ENCODE data around the gene GALNTL6. TPM values are rescaled to one million over a fixed set of nuclear protein-coding genes. Genes with fewer than 3 reads are reported as not detected.

GALNTL6 gene
- total and polyA plus RNA-seq, 3 donors from 2014 or later = 2.9 to 6.2 (median 4.9) TPM

- H3K4me1 ChIP-seq = no peaks in the 10 kb centered on the region
- whole genome bisulfite sequencing, 2 donors = 75 to 77% methylated on average over 1 of the region's 1 CpG
- DNase-seq = no peak
- H3K27me3 ChIP-seq = no peaks in the 10 kb centered on the region
- no peak overlapping the region for H3K27ac ChIP-seq
- no peak for TF ChIP-seq POLR2A (IDR thresholded peaks at IDR 0.05)
- TF ChIP-seq, protein P1, sequence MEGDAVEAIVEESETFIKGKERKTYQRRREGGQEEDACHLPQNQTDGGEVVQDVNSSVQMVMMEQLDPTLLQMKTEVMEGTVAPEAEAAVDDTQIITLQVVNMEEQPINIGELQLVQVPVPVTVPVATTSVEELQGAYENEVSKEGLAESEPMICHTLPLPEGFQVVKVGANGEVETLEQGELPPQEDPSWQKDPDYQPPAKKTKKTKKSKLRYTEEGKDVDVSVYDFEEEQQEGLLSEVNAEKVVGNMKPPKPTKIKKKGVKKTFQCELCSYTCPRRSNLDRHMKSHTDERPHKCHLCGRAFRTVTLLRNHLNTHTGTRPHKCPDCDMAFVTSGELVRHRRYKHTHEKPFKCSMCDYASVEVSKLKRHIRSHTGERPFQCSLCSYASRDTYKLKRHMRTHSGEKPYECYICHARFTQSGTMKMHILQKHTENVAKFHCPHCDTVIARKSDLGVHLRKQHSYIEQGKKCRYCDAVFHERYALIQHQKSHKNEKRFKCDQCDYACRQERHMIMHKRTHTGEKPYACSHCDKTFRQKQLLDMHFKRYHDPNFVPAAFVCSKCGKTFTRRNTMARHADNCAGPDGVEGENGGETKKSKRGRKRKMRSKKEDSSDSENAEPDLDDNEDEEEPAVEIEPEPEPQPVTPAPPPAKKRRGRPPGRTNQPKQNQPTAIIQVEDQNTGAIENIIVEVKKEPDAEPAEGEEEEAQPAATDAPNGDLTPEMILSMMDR (IDR thresholded peaks at IDR 0.05) = no peak
- intact Hi-C loops (cut with DNase I; ENCODE audit: low total_unique reads) = no loop called here
- no peaks in the 10 kb centered on the region for H3K36me3 ChIP-seq (ENCODE audit: low read depth, missing control alignments)
- H3K4me3 ChIP-seq = no peak overlapping the region
- H3K9me3 ChIP-seq = no peaks in the 10 kb centered on the region
Observed at GRCh38 chr4:171993247-171993646, 180.0 kb downstream of the GALNTL6 start.

DNA sequence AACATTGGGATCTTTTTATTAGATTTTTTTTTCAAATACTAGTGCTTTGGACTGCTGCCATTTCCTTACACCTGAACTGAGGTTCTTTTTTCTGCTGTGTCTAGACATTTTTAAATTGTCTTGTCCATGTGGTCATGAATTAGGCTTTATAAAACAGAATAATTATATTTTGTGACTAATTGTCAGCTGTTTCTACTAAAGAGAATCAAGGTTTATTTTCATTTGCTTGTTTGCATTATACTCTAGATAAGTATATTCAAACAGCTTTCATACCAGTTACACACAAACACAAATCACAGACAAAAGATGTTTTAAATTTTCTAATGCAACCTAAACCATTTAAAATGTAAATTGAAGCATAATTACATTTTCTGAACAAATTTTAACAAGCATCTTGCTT lies 194.7 kb downstream of the GALNTL6 start:
- H3K9me3 ChIP-seq = no peaks in the 10 kb centered on the region
- intact Hi-C loops (cut with DNase I; ENCODE audit: low total_unique reads) = no loop called here
- DNase-seq = no peak
- no peaks in the 10 kb centered on the region for H3K36me3 ChIP-seq (ENCODE audit: low read depth, missing control alignments)
- no peak for TF ChIP-seq POLR2A (IDR thresholded peaks at IDR 0.05)
- no peaks in the 10 kb centered on the region for H3K4me1 ChIP-seq
- H3K27ac ChIP-seq = no peak overlapping the region
- H3K4me3 ChIP-seq = no peak overlapping the region
- H3K27me3 ChIP-seq = no peaks in the 10 kb centered on the region

- H3K4me1 ChIP-seq = no peaks in the 10 kb centered on the region
- H3K4me3 ChIP-seq = no peak overlapping the region
- 79 to 90% methylated on average over 3 of the region's 3 CpGs for WGBS, 2 donors
- no peak overlapping the region for H3K27ac ChIP-seq
- TF ChIP-seq POLR2A (IDR thresholded peaks at IDR 0.05) = no peak
- TF ChIP-seq, protein P1 (IDR thresholded peaks at IDR 0.05) = no peak
- no peak for DNase-seq
- intact Hi-C loops (cut with DNase I; ENCODE audit: low total_unique reads) = no loop called here
- no peaks in the 10 kb centered on the region for H3K27me3 ChIP-seq
- H3K9me3 ChIP-seq = no peaks in the 10 kb centered on the region
- no peaks in the 10 kb centered on the region for H3K36me3 ChIP-seq (ENCODE audit: low read depth, missing control alignments)
Observed at GRCh38 chr4:172009446-172010230, 196.4 kb downstream of the GALNTL6 start.

DNA sequence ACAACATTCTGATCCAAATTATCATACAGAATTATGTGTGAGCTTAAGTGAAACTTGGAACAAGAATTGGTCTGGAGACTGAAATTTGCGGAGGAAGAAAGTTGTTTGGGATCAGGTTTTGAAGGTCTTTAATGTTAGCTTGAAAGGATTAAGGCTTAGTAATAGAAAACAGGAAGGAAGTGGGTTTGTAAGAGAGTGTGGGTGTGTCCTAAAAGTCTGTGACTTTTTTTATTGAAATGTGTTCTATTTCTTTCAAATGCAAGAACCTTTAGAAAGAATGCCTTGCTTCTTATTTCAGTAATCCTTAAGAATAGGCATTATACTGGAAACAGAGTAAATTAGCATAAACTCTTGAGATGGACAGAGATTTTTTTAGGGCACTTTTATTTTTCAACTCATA lies 198.0 kb downstream of the GALNTL6 start:
- Histone ChIP-seq H3K27me3 (no peaks in the 10 kb centered on the region), H3K36me3 (ENCODE audit: low read depth, missing control alignments) (no peaks in the 10 kb centered on the region), H3K9me3 (no peaks in the 10 kb centered on the region), H3K27ac (no peak overlapping the region), H3K4me3 (no peak overlapping the region), H3K4me1 (no peaks in the 10 kb centered on the region)
- no peak for TF ChIP-seq POLR2A (IDR thresholded peaks at IDR 0.05)
- TF ChIP-seq, protein P1 (IDR thresholded peaks at IDR 0.05) = no peak
- DNase-seq = no peak
- 65 to 70% methylated on average over 1 of the region's 1 CpG for WGBS, 2 donors
- intact Hi-C loops (cut with DNase I; ENCODE audit: low total_unique reads) = no loop called here

DNA sequence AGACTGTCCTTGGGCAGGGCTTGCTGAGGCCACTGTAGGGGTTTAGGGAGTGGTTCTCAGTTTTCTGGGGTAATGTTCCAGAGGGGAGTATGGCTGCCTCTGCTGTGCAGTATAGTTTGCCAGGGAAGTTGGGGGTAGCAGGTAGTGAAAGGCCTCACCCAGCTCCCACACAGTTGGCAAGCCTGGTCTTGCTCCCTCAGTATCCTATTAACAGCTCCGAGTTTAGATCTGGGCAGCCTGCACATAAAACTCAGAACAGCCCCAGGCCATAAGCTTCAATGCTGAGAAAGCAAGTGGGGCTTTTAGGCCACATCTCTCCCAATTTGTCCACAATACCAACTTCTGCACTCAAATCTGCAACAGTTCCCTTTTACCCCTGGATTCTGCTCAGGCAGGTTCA lies 205.2 kb downstream of the GALNTL6 start:
- intact Hi-C loops (cut with DNase I; ENCODE audit: low total_unique reads) = no loop called here
- no peak for TF ChIP-seq POLR2A (IDR thresholded peaks at IDR 0.05)
- TF ChIP-seq, protein P1 (IDR thresholded peaks at IDR 0.05) = no peak
- no peaks in the 10 kb centered on the region for H3K27me3 ChIP-seq
- no peak overlapping the region for H3K4me3 ChIP-seq
- no peaks in the 10 kb centered on the region for H3K9me3 ChIP-seq
- DNase-seq = no peak
- 87 to 100% methylated on average over 1 of the region's 1 CpG for WGBS, 2 donors
- H3K4me1 ChIP-seq = no peaks in the 10 kb centered on the region
- no peak overlapping the region for H3K27ac ChIP-seq
- no peaks in the 10 kb centered on the region for H3K36me3 ChIP-seq (ENCODE audit: low read depth, missing control alignments)

All from testis (tissue), 3 donors.